ENCODE data around the gene RAPGEF4.

The RAPGEF4 gene

GRCh38 chr2:172863341-172863740, 127.7 kb downstream of the RAPGEF4 start:
- DNase-seq, result no peak

DNA sequence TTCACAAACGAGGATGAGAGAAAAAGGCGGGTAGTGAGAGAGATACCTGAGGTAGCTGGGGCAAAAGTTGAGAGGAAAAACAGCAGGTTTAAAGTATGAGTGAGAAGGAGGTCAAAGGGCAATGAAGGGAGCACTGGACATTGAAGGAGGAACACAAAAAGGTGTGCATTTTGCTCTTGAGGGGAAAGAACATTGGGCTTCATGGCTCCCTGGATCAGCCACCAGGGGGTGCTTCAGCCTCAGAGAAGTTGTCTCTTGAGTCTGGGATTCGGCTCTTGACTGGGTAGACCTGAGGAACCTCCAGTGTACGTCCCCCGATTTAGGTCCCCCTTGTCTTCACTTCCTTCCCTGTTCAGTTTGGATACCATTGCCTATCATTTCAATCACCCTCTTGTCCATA, 128.5 kb downstream of the RAPGEF4 start:
- no peak for DNase-seq

DNA sequence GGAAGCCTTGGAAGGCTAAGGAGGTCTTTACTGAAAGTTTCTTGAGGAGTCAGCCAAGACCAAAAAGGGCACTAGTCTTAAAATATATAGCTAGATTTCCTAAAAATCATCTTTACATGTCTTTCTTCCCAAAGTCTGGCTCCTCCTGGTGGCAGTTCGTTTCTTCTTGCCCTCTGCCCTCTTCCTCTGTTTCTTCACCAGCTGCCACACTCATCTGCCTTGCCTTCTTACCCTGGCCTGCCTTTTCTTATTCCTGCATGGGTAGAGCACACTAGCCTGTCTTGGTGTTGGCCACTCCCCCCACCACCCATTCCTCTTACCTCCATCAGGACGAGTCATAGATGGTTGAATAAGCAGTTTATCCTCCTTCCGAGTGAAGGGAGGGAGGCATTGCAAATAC, 129.8 kb downstream of the RAPGEF4 start:
- DNase-seq, result no peak

DNA sequence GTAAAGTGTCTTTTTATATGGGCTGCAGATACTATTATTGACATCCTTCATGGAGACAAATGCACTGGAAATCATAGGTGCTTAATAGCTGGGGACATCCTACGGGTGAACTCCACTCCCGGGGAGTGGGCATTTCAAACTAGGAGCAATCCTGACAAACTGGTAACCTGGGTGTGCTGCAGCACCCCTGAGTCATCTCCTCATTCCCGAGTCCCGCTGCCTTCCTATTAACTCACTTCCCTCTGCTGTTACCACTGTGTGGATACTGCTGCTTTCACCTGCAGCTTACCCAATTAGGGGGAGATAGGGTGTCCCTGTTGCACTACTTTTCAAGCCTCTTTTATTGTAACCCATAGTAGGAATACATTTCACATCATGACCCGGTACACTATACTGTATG, 134.2 kb downstream of the RAPGEF4 start:
- no peak for DNase-seq

- no peak for DNase-seq
Measured at GRCh38 chr2:172870396-172870795, 134.8 kb downstream of the RAPGEF4 start.

- no peak for DNase-seq
Measured at GRCh38 chr2:172877826-172878225, 142.2 kb downstream of the RAPGEF4 start.

DNA sequence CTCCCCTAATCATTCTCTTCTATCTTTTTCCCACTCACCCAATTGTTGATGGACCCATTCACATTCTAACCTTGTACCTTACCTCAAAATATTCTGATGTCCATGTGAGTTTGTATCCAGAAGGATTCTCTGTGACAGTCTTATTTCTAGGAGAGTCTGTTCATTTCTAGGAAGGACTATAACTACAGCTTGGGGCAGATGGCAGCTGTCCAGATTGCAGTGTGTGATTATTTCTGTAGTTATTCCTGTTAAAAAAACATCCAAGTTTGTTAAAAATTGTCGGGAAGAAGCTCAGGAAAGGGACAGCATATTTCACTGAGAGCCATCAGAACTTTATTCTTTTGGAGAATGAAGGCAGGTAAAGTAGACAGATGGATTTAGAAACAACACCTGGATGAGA, 142.6 kb downstream of the RAPGEF4 start:
- DNase-seq, result no peak

GRCh38 chr2:172884336-172884735, 148.7 kb downstream of the RAPGEF4 start:
- DNase-seq, result no peak

DNA sequence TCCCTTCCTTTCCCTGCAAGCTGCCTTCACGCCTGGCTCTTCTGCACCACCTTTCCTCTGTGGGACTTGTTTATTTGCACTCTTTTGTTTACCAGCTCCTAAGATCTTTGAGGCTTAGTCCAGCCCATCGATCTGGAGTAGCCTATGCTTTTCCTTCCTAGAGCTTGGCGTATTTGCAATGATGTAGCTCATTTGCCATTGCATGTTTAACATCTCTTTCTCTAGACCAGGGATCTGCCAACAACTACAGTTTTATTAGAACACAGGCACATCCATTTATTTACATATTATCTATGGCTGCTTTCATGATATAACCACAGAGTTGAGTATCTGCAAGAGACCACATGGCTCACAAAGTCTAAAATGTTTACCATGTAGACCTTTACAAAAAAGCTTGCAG, 150.4 kb downstream of the RAPGEF4 start:
- no peak for DNase-seq

DNA sequence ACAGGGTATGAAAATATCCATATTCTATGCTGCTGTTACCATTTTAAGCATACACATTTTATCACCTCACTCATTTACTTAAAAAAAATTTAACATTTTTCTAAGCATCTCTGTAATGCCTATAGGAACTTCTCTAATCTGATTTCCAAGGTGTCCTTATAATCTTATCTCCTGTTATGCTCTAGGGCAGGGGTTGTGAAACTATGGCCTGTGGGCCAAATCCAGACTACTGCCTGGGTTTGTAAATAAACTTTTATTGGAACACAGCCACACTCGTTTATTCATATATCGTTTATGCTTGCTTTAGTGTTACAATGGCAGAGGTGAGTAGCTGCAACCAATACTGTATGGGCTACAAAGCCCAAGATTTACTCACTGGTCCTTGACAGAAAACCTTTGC, 151.6 kb downstream of the RAPGEF4 start:
- no peak for DNase-seq

- DNase-seq, result no peak
Measured at GRCh38 chr2:172888714-172889669, 153.3 kb downstream of the RAPGEF4 start.

- DNase-seq, result no peak
Measured at GRCh38 chr2:172889768-172890430, 154.3 kb downstream of the RAPGEF4 start.

DNA sequence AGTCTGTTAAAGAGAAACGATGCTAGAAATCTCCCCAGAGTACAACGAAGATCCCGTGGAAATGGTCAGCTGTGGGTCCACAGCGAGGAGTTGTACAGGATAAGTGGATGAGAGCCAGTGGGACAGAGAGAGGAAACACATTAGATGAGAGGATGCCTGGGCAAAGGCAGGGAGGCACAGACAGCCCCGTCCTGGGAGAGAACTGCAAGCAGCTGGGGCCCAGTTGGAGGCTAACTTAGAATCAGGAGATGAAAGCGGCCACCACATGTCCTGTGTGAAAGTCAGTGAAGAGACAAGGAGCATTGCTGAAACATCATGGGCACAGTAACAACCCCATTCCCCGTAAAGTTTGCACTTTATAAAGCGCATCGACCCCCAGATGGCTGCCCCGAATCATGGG, 157.5 kb downstream of the RAPGEF4 start:
- DNase-seq, result no peak

DNA sequence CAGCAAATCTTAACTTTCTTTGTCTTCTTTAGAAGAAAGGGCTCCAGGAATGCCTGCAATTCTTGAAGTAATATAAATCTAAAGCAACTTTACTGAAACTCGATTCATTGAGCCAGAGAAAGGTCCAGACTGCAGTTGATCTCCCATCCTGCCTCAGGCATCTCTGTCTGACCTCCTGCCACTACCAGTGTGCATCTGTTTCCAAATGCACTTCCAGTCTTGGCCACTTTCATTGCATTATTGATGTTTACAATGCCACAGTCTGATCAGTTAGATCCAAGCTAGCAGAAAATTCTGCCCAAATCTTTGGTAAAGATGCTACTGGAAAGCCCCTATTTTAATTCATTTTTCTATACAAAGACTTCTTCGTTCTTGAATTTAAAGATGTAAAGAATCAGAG, 158.0 kb downstream of the RAPGEF4 start:
- no peak for DNase-seq

- DNase-seq, result no peak
Measured at GRCh38 chr2:172894689-172895387, 159.2 kb downstream of the RAPGEF4 start.

GRCh38 chr2:172896661-172897081, 161.0 kb downstream of the RAPGEF4 start:
- no peak for DNase-seq

GRCh38 chr2:172900871-172901270, 165.2 kb downstream of the RAPGEF4 start:
- no peak for DNase-seq

DNA sequence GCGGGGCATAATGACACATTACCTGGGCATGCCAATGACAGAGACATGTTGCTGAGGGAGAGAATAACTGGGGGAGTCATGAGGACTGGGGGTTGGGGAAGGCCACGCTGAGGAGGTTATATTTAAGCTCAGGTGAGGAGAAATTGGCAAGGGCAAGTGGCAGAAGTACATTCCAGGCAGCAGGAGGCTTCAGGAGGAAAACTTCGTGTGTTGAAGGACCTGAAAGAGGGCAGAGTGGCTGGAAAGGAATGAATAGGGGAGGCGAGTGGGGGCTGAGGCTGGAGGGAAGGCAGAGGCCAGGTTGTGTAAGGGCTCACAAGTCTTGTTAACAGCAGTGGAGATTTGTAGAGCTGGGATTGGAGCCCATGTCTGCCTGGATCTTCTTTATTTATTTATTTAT, 166.3 kb downstream of the RAPGEF4 start:
- DNase-seq, result no peak

DNA sequence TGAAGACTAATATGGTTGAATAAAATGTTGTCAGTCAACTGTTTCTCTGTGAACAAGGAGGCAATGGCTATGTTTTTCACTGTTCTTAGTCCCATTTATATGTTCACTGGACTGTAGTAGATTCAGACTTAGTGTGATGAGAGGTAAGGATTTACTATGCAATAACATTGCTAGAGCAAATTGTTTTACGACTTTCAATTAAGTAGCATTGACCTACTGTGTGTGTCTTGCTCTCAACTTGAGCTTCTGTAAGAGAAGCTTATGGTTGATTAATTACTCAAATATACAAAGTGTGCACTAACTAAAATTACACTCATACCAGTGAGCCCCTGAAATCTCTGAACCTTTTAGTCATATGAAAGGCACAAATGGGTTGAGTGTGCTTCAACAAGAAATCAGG, 168.6 kb downstream of the RAPGEF4 start:
- DNase-seq, result no peak

- no peak for DNase-seq
Measured at GRCh38 chr2:172905937-172906811, 170.5 kb downstream of the RAPGEF4 start.

DNA sequence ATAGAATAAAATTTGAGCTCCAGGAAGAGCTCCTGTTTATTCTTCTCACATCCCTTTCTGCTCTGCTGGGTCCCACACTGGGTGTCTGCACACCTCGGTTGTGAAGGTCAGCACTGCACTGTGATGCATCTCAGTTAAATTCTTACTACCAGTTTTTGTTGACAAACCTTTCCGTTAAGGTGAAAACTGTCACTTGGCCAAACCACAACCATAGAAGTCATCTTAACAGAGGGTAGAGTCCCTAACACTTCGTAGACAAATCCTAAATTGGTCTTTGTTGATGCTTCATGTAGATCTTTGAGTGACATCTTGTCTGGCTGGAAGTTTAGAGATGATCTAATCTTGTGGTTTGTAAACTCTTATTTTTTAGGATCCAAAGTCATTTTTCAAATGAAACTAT, 172.6 kb downstream of the RAPGEF4 start:
- DNase-seq, result no peak

- no peak for DNase-seq
Measured at GRCh38 chr2:172909454-172909853, 173.8 kb downstream of the RAPGEF4 start.

- DNase-seq, result no peak
Measured at GRCh38 chr2:172912266-172912665, 176.6 kb downstream of the RAPGEF4 start.

Data from kidney glomerular epithelial cell (primary cell).